ENCODE measurements around the gene NHS. TPM values are rescaled to one million over a fixed set of nuclear protein-coding genes. Genes with fewer than 3 reads are reported as not detected.

NHS gene
- polyA plus RNA-seq, 1 donor (not counting 4 experiments of a cell fraction or from before 2014, with no cell fraction given) = 5.4 TPM

DNA sequence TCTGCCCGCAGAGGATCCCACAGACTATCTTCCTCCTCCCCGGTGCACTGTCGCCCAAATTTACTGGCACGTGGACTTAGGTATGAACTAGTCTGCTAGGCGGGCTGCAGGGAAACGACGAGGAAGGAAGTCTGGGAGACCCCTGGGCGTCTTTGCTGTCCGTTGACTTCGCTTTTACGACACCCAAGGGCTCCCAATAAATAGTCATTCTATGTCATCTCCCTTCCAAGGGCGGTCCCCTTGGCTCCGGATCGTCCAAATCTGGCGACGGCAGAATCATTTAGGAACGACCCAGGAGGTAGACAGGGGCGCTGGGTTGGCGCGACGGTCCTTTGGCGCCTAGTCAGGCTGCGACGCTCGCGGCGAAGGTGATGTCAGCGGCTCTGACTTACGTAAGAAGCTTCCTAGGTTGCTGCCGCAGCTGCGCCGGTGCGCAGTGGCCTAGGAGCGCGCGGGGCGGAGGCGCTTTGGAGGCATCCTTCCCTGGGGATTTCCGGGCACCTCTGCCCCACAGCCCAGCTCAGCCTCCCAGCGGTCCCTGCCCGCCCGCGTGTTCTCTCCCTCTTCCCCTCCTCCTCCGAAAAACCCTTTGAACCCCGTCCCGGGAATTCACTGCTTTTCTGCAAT lies 2.2 kb downstream of the NHS start:
- H3K9me1 ChIP-seq (ENCODE audit: control insufficient read depth, extremely low read depth, insufficient read depth, low read length) = no peaks in the 10 kb centered on the region
- peak overlapping the region; percentile 59 to 79 (median 68) for H3K4me3 ChIP-seq (ENCODE audit: control insufficient read depth in 2 of 3, extremely low read depth in 1 of 3, insufficient read depth in 2 of 3, low read depth in 1 of 3, low read length in 3 of 3)
- H3K27me3 ChIP-seq (ENCODE audit: control insufficient read depth, extremely low read depth, insufficient read depth, low read length) = no peaks in the 10 kb centered on the region
- TF ChIP-seq, protein P1, sequence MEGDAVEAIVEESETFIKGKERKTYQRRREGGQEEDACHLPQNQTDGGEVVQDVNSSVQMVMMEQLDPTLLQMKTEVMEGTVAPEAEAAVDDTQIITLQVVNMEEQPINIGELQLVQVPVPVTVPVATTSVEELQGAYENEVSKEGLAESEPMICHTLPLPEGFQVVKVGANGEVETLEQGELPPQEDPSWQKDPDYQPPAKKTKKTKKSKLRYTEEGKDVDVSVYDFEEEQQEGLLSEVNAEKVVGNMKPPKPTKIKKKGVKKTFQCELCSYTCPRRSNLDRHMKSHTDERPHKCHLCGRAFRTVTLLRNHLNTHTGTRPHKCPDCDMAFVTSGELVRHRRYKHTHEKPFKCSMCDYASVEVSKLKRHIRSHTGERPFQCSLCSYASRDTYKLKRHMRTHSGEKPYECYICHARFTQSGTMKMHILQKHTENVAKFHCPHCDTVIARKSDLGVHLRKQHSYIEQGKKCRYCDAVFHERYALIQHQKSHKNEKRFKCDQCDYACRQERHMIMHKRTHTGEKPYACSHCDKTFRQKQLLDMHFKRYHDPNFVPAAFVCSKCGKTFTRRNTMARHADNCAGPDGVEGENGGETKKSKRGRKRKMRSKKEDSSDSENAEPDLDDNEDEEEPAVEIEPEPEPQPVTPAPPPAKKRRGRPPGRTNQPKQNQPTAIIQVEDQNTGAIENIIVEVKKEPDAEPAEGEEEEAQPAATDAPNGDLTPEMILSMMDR (optimal IDR thresholded peaks at IDR 0.05 in 1 of 3, IDR thresholded peaks at IDR 0.05 in 1 of 3, conservative IDR thresholded peaks at IDR 0.05 in 1 of 3; ENCODE audit: extremely low read depth in 1 of 3, insufficient read depth in 2 of 3, low read length in 3 of 3) = no peak
- TF ChIP-seq EZH2 (IDR thresholded peaks at IDR 0.05; ENCODE audit: low read length) = no peak
- FAIRE-seq = no peak
- peak overlapping the region; percentile 86 for H3K27ac ChIP-seq (ENCODE audit: control insufficient read depth, insufficient read depth, low read length)
- H3K79me2 ChIP-seq (ENCODE audit: control insufficient read depth, insufficient read depth, low read length) = peaks cover 47% of the 10 kb centered on the region
- no peak for DNase-seq (ENCODE audit: low read depth, low spot score)
- H3K9me3 ChIP-seq (ENCODE audit: control insufficient read depth, low read depth, low read length) = no peaks in the 10 kb centered on the region
- dilution Hi-C loops (cut with MboI; ENCODE audit: extremely low pct_ligation_motif_present, low sequenced_read_pairs) = no loop called here
- H3K36me3 ChIP-seq (ENCODE audit: control insufficient read depth in 2 of 2, extremely low read depth in 1 of 2, insufficient read depth in 2 of 2, low read length in 2 of 2) = no peaks in the 10 kb centered on the region
- no peak overlapping the region for H2AFZ ChIP-seq (ENCODE audit: control insufficient read depth, low read length)
- H3K4me1 ChIP-seq (ENCODE audit: control insufficient read depth, extremely low read depth, insufficient read depth, low read length) = peaks cover 14% of the 10 kb centered on the region
- peak overlapping the region; percentile 89 for H3K9ac ChIP-seq (ENCODE audit: control insufficient read depth, extremely low read depth, insufficient read depth, low read length)
- H3K4me2 ChIP-seq (ENCODE audit: control insufficient read depth, extremely low read depth, insufficient read depth, low read depth, low read length) = peak overlapping the region; percentile 72
- no peaks in the 10 kb centered on the region for H4K20me1 ChIP-seq (ENCODE audit: control insufficient read depth, extremely low read depth, insufficient read depth, low read length)

DNA sequence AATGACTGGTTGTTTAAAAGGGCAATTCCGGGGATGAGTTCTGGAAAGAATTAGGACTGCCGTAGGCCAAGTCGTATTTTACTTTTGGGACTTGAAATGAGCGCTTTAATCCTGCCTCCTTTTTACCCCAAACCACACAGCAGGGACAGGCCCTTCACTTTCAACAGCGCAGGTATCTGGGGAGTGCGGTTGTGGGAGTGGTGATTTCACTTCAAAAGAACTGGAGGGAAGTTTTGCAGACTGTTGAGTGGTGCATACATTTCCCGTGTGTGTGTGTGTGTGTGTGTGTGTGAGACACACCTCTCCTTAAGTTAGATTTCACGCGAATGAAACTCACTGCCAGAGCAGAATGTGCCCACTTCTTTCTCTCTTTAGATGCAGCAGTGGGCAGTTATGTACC lies 2.8 kb downstream of the NHS start:
- Histone ChIP-seq H4K20me1 (ENCODE audit: control insufficient read depth, extremely low read depth, insufficient read depth, low read length) (no peaks in the 10 kb centered on the region), H3K9me3 (ENCODE audit: control insufficient read depth, low read depth, low read length) (no peaks in the 10 kb centered on the region), H3K9ac (ENCODE audit: control insufficient read depth, extremely low read depth, insufficient read depth, low read length) (peak overlapping the region; percentile 89), H3K4me1 (ENCODE audit: control insufficient read depth, extremely low read depth, insufficient read depth, low read length) (peaks cover 14% of the 10 kb centered on the region), H3K27me3 (ENCODE audit: control insufficient read depth, extremely low read depth, insufficient read depth, low read length) (no peaks in the 10 kb centered on the region), H3K4me3 (ENCODE audit: control insufficient read depth in 2 of 3, extremely low read depth in 1 of 3, insufficient read depth in 2 of 3, low read depth in 1 of 3, low read length in 3 of 3) (peak overlapping the region; percentile 59 to 79 (median 64)), H3K4me2 (ENCODE audit: control insufficient read depth, extremely low read depth, insufficient read depth, low read depth, low read length) (peak overlapping the region; percentile 72), H3K79me2 (ENCODE audit: control insufficient read depth, insufficient read depth, low read length) (peaks cover 51% of the 10 kb centered on the region), H2AFZ (ENCODE audit: control insufficient read depth, low read length) (no peak overlapping the region), H3K36me3 (ENCODE audit: control insufficient read depth in 2 of 2, extremely low read depth in 1 of 2, insufficient read depth in 2 of 2, low read length in 2 of 2) (no peaks in the 10 kb centered on the region), H3K9me1 (ENCODE audit: control insufficient read depth, extremely low read depth, insufficient read depth, low read length) (no peaks in the 10 kb centered on the region), H3K27ac (ENCODE audit: control insufficient read depth, insufficient read depth, low read length) (peak overlapping the region; percentile 86)
- TF ChIP-seq, protein P1 (optimal IDR thresholded peaks at IDR 0.05 in 1 of 3, IDR thresholded peaks at IDR 0.05 in 1 of 3, conservative IDR thresholded peaks at IDR 0.05 in 1 of 3; ENCODE audit: extremely low read depth in 1 of 3, insufficient read depth in 2 of 3, low read length in 3 of 3) = no peak
- no peak for TF ChIP-seq EZH2 (IDR thresholded peaks at IDR 0.05; ENCODE audit: low read length)
- dilution Hi-C loops (cut with MboI; ENCODE audit: extremely low pct_ligation_motif_present, low sequenced_read_pairs) = no loop called here
- DNase-seq (ENCODE audit: low read depth, low spot score) = no peak
- peak; percentile 26 for FAIRE-seq
